ENCODE data around the gene LDB3.

GRCh38 chr10:86749854-86750253 is 81.5 kb downstream of the LDB3 start:
- TF ChIP-seq CTCF (IDR thresholded peaks at IDR 0.05; ENCODE audit: low read length) (no peak), EZH2 (IDR thresholded peaks at IDR 0.05; ENCODE audit: borderline replicate concordance, low read length) (no peak)

All from OCI-LY1 (cell line).